OCI-LY7 (cell line): ENCODE data around the gene MAVS. TPM values are rescaled to one million over a fixed set of nuclear protein-coding genes. Genes with fewer than 3 reads are reported as not detected.

ENCODE experiments used
- BruUV-seq: library from RNA; stranded (reverse); fragments of 400-500 nt; replicated peaks from 2 replicates; lab custom pipeline; 2021; lab: Mats Ljungman, UMichigan
- CTCF ChIA-PET: fragments of 300-600 bp; sonication (Branson Sonifier 250); formaldehyde crosslinking; loops from one replicate; lab custom pipeline; 2022; ENCODE audit warnings: antibody characterized with exemption; ENCODE audit not compliant: unreplicated experiment; lab: Charles Lee
- POLR2A ChIA-PET: fragments of 300-600 bp; sonication (Branson Sonifier 250); formaldehyde crosslinking; loops from one replicate; lab custom pipeline; 2022; ENCODE audit warnings: antibody characterized with exemption; lab: Charles Lee
- DNase-seq: peaks from one replicate; pipeline ENCODE4 v3.0.0-alpha.2; 2015; ENCODE audit warnings: low spot score
- H2AFZ ChIP-seq: fragments of 200-600 bp; sonication (generic), shearing (Covaris generic); 2 replicates; pipeline ENCODE4 v1.6.1; 2014; ENCODE audit warnings: mild to moderate bottlenecking, antibody characterized with exemption, low read length, moderate library complexity
- H3K27ac ChIP-seq: fragments of 200-600 bp; sonication (generic); 2 replicates; pipeline ENCODE4 v1.5.1; 2014; ENCODE audit warnings: mixed run types, low read depth, mild to moderate bottlenecking, moderate library complexity, low read length, inconsistent platforms; ENCODE audit not compliant: poor library complexity, severe bottlenecking
- H3K36me3 ChIP-seq: fragments of 200-600 bp; sonication (generic); 2 replicates; pipeline ENCODE4 v1.6.1; 2014; ENCODE audit warnings: mild to moderate bottlenecking, antibody characterized with exemption, low read length, moderate library complexity, mixed read lengths; ENCODE audit not compliant: insufficient read depth
- H3K4me1 ChIP-seq: fragments of 200-600 bp; sonication (generic); 2 replicates; pipeline ENCODE4 v1.5.1; 2014; ENCODE audit warnings: mild to moderate bottlenecking, low read length; ENCODE audit not compliant: insufficient read depth, poor library complexity, severe bottlenecking
- H3K4me2 ChIP-seq: fragments of 200-600 bp; sonication (generic); 2 replicates; pipeline ENCODE4 v1.6.1; 2014; ENCODE audit warnings: mild to moderate bottlenecking, low read length
- H3K4me3 ChIP-seq: fragments of 200-600 bp; sonication (generic); 2 replicates; pipeline ENCODE4 v1.5.1; 2014; ENCODE audit warnings: mild to moderate bottlenecking, low read depth, low read length; ENCODE audit not compliant: poor library complexity, severe bottlenecking
- H3K79me2 ChIP-seq: fragments of 200-600 bp; sonication (generic); 2 replicates; pipeline ENCODE4 v1.6.1; 2016; ENCODE audit warnings: low read depth, mild to moderate bottlenecking, low read length, moderate library complexity, mixed read lengths; ENCODE audit not compliant: insufficient read depth
- H3K9me2 ChIP-seq: fragments of 200-600 bp; sonication (generic); 2 replicates; pipeline ENCODE4 v1.6.1; 2016; ENCODE audit warnings: mild to moderate bottlenecking, low read length, mixed read lengths; ENCODE audit not compliant: insufficient read depth
- H3K9me3 ChIP-seq: fragments of 200-600 bp; sonication (generic); 2 replicates; pipeline ENCODE4 v1.6.1; 2014; ENCODE audit warnings: mild to moderate bottlenecking, mixed run types, low read length, mixed read lengths
- H4K20me1 ChIP-seq: fragments of 200-600 bp; sonication (generic); 2 replicates; pipeline ENCODE4 v1.6.1; 2014; ENCODE audit warnings: mild to moderate bottlenecking, antibody characterized with exemption, low read length, moderate library complexity, mixed read lengths; ENCODE audit not compliant: insufficient read depth
- CTCF ChIP-seq: fragments of 200-600 bp; sonication (generic); conservative IDR thresholded peaks from 2 replicates; pipeline ENCODE4 v1.5.1; 2014; ENCODE audit warnings: mild to moderate bottlenecking, antibody characterized with exemption, low read length, moderate library complexity, mixed read lengths
- EZH2phosphoT487 ChIP-seq: fragments of 200-600 bp; sonication (generic); IDR thresholded peaks from 2 replicates; pipeline ENCODE4 v1.6.1; 2018; ENCODE audit warnings: low read depth, borderline replicate concordance, mild to moderate bottlenecking, mixed run types, antibody characterized with exemption, low read length, moderate library complexity, mixed read lengths
- intact Hi-C: fragments of 100-400 bp; cut with micrococcal nuclease; formaldehyde crosslinking; loops from one replicate; pipeline ENCODE4 v1.10.0; 2022; ENCODE audit not compliant: unreplicated experiment
- total RNA-seq, 2 experiments: library from RNA; depleted of rRNA in 1 of 2; stranded (reverse); fragments of >200 nt in 1 of 2; shearing (Covaris generic) in 1 of 2; gene quantifications; 2 replicates each; pipeline ENCODE4 v1.2.3, GENCODE V29; 2014 to 2022

The MAVS gene
- total RNA-seq, 2 experiments from 2014 or later: 19.8 to 35.5 TPM

- ChIA-PET POLR2A (interaction anchor here (0.6 to 1.6 kb wide), 3 partner anchors 12 to 356 kb away, joined by 3 to 4 read pairs (median 3); no protein-coding TSS in a partner anchor), CTCF (no interaction called here)
- H4K20me1 ChIP-seq: no peaks in the 10 kb centered on the region
- H3K4me2 ChIP-seq: no peak overlapping the region
- no TSS peak for BruUV-seq
- H3K9me2 ChIP-seq: no peaks in the 10 kb centered on the region
- H3K4me3 ChIP-seq: no peak overlapping the region
- intact Hi-C loops: no loop called here
- H3K79me2 ChIP-seq: no peaks in the 10 kb centered on the region
- no peak for DNase-seq
- no peak overlapping the region for H3K27ac ChIP-seq
- H3K9me3 ChIP-seq: no peaks in the 10 kb centered on the region
- H2AFZ ChIP-seq: no peak overlapping the region
- TF ChIP-seq EZH2phosphoT487: no peak
- TF ChIP-seq CTCF: no peak
- H3K36me3 ChIP-seq: no peaks in the 10 kb centered on the region
- peaks cover 15% of the 10 kb centered on the region for H3K4me1 ChIP-seq
These were observed 34.4 kb upstream of the MAVS start for GRCh38 chr20:3812259-3812681.

GRCh38 chr20:3812975-3813847, 33.4 kb upstream of the MAVS start:
- no peaks in the 10 kb centered on the region for H4K20me1 ChIP-seq
- TF ChIP-seq EZH2phosphoT487 (no peak), CTCF (no peak)
- POLR2A ChIA-PET: interaction anchor here (1.5 to 1.6 kb wide), 2 partner anchors 13 to 32 kb away, joined by 3 to 4 read pairs; no protein-coding TSS in a partner anchor
- no TSS peak for BruUV-seq
- no peak overlapping the region for H2AFZ ChIP-seq
- no peaks in the 10 kb centered on the region for H3K9me2 ChIP-seq
- H3K4me3 ChIP-seq: no peak overlapping the region
- DNase-seq: no peak
- H3K4me1 ChIP-seq: peaks cover 12% of the 10 kb centered on the region
- H3K36me3 ChIP-seq: no peaks in the 10 kb centered on the region
- no peak overlapping the region for H3K27ac ChIP-seq
- no peaks in the 10 kb centered on the region for H3K79me2 ChIP-seq
- no peaks in the 10 kb centered on the region for H3K9me3 ChIP-seq
- H3K4me2 ChIP-seq: no peak overlapping the region
- intact Hi-C loops: no loop called here
- CTCF ChIA-PET: interaction anchor here (0.5 kb wide), 1 partner anchor 68 kb away, joined by 7 read pairs; no protein-coding TSS in a partner anchor
